Measurements from ENCODE around the gene THAP6. TPM values are rescaled to one million over a fixed set of nuclear protein-coding genes. Genes with fewer than 3 reads are reported as not detected.

THAP6 gene
- total and polyA plus RNA-seq, 2 donors (not counting 1 experiment from before 2014, with no cell fraction given): 8.9 to 38.3 TPM

DNA sequence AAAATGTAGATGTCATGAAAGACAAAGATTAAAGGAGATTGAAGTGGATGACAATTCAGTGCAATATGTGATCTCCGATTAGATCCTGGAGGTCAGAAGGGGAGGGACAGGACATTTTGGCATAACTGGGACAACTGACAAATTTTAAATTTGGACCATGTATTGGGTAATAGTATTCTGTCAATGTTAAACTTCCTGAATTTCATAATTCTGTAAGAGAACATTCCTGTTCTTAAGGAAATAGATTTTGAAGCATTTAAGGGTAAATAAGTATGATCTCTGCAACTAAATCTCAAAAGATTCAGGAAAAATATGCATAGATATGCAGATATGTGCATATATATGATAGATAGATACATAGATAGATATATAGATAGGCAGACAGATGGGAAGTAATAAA lies 52.6 kb downstream of the THAP6 start:
- Histone ChIP-seq H2AFZ (ENCODE audit: insufficient read depth, low read depth, low read length, poor library complexity, severe bottlenecking) (no peak overlapping the region), H3K4me1 (ENCODE audit: control insufficient read depth in 2 of 2, insufficient read depth in 2 of 2, low read length in 2 of 2) (peaks cover 0 to 4% of the 10 kb centered on the region in 2 donors), H3K27me3 (replicated peaks in 1 of 4; ENCODE audit: control extremely low read depth in 1 of 4, control insufficient read depth in 3 of 4, insufficient read depth in 4 of 4, low read length in 3 of 4) (no peaks in the 10 kb centered on the region), H3K4me3 (ENCODE audit: control extremely low read depth in 1 of 5, extremely low read depth in 1 of 5, insufficient read depth in 1 of 5, low read depth in 2 of 5, low read length in 4 of 5) (no peak overlapping the region), H4K20me1 (ENCODE audit: control insufficient read depth, insufficient read depth, low read length, poor library complexity, severe bottlenecking) (no peaks in the 10 kb centered on the region), H3K36me3 (replicated peaks in 1 of 2; ENCODE audit: control extremely low read depth in 1 of 2, control insufficient read depth in 1 of 2, extremely low read depth in 1 of 2, insufficient read depth in 2 of 2, low read length in 1 of 2) (no peaks in the 10 kb centered on the region), H3K4me2 (replicated peaks; ENCODE audit: low read depth, low read length, poor library complexity, severe bottlenecking) (no peak overlapping the region), H3K9me3 (ENCODE audit: control extremely low read depth in 1 of 3, control insufficient read depth in 2 of 3, insufficient read depth in 1 of 3, low read length in 2 of 3) (no peaks in the 10 kb centered on the region), H3K27ac (ENCODE audit: low read length in 2 of 2) (no peak overlapping the region), H3K9ac (ENCODE audit: low read length) (no peak overlapping the region), H3K79me2 (ENCODE audit: control insufficient read depth, insufficient read depth, low read length) (no peaks in the 10 kb centered on the region)
- peaks cover 5% of the 10 kb centered on the region for H3K4me1 Mint-ChIP-seq
- intact Hi-C loops (cut with micrococcal nuclease): no loop called here
- POLR2A ChIA-PET: no interaction called here
- H3K4me3 Mint-ChIP-seq: no peak overlapping the region
- H3K27ac Mint-ChIP-seq: no peak overlapping the region
- DNase-seq (no peak), ATAC-seq (ENCODE audit: low read depth) (no peak)
- CTCF ChIA-PET: interaction anchor here (0.6 kb wide), 1 partner anchor 173 kb away, joined by 3 read pairs; no protein-coding TSS in a partner anchor
- no peak for TF ChIP-seq EZH2 (IDR thresholded peaks at IDR 0.05; ENCODE audit: borderline replicate concordance, insufficient read depth, low read depth, low read length, poor library complexity, severe bottlenecking)
- TF ChIP-seq, protein P1, sequence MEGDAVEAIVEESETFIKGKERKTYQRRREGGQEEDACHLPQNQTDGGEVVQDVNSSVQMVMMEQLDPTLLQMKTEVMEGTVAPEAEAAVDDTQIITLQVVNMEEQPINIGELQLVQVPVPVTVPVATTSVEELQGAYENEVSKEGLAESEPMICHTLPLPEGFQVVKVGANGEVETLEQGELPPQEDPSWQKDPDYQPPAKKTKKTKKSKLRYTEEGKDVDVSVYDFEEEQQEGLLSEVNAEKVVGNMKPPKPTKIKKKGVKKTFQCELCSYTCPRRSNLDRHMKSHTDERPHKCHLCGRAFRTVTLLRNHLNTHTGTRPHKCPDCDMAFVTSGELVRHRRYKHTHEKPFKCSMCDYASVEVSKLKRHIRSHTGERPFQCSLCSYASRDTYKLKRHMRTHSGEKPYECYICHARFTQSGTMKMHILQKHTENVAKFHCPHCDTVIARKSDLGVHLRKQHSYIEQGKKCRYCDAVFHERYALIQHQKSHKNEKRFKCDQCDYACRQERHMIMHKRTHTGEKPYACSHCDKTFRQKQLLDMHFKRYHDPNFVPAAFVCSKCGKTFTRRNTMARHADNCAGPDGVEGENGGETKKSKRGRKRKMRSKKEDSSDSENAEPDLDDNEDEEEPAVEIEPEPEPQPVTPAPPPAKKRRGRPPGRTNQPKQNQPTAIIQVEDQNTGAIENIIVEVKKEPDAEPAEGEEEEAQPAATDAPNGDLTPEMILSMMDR (IDR thresholded peaks at IDR 0.05): no peak
- no peaks in the 10 kb centered on the region for H3K9me3 Mint-ChIP-seq (ENCODE audit: insufficient read depth)
- 100% methylated on average over 1 of the region's 1 CpG for WGBS (ENCODE audit: insufficient coverage)
- peaks cover 19% of the 10 kb centered on the region for H3K27me3 Mint-ChIP-seq

GRCh38 chr4:75567725-75568124 lies 53.5 kb downstream of the THAP6 start:
- Histone ChIP-seq H3K79me2 (ENCODE audit: control insufficient read depth, insufficient read depth, low read length) (no peaks in the 10 kb centered on the region), H3K4me3 (ENCODE audit: control extremely low read depth in 1 of 5, extremely low read depth in 1 of 5, insufficient read depth in 1 of 5, low read depth in 2 of 5, low read length in 4 of 5) (no peak overlapping the region), H3K4me1 (ENCODE audit: control insufficient read depth in 2 of 2, insufficient read depth in 2 of 2, low read length in 2 of 2) (peaks cover 0 to 4% of the 10 kb centered on the region in 2 donors), H3K27me3 (replicated peaks in 1 of 4; ENCODE audit: control extremely low read depth in 1 of 4, control insufficient read depth in 3 of 4, insufficient read depth in 4 of 4, low read length in 3 of 4) (no peaks in the 10 kb centered on the region), H4K20me1 (ENCODE audit: control insufficient read depth, insufficient read depth, low read length, poor library complexity, severe bottlenecking) (no peaks in the 10 kb centered on the region), H3K36me3 (replicated peaks in 1 of 2; ENCODE audit: control extremely low read depth in 1 of 2, control insufficient read depth in 1 of 2, extremely low read depth in 1 of 2, insufficient read depth in 2 of 2, low read length in 1 of 2) (no peaks in the 10 kb centered on the region), H3K9me3 (ENCODE audit: control extremely low read depth in 1 of 3, control insufficient read depth in 2 of 3, insufficient read depth in 1 of 3, low read length in 2 of 3) (no peaks in the 10 kb centered on the region), H2AFZ (ENCODE audit: insufficient read depth, low read depth, low read length, poor library complexity, severe bottlenecking) (no peak overlapping the region), H3K27ac (ENCODE audit: low read length in 2 of 2) (no peak overlapping the region), H3K4me2 (replicated peaks; ENCODE audit: low read depth, low read length, poor library complexity, severe bottlenecking) (no peak overlapping the region), H3K9ac (ENCODE audit: low read length) (no peak overlapping the region)
- no CpG with 5 or more reads among the region's 2 CpGs for WGBS (ENCODE audit: insufficient coverage)
- no peak overlapping the region for H3K4me3 Mint-ChIP-seq
- peaks cover 5% of the 10 kb centered on the region for H3K4me1 Mint-ChIP-seq
- ATAC-seq (ENCODE audit: low read depth) (no peak), DNase-seq (no peak)
- H3K9me3 Mint-ChIP-seq (ENCODE audit: insufficient read depth): no peaks in the 10 kb centered on the region
- ChIA-PET CTCF (interaction anchor here (0.5 to 0.7 kb wide), 2 partner anchors 280 to 690 kb away, joined by 4 read pairs; no protein-coding TSS in a partner anchor), POLR2A (no interaction called here)
- intact Hi-C loops (cut with micrococcal nuclease): no loop called here
- TF ChIP-seq, protein P1 (IDR thresholded peaks at IDR 0.05): no peak
- no peak for TF ChIP-seq EZH2 (IDR thresholded peaks at IDR 0.05; ENCODE audit: borderline replicate concordance, insufficient read depth, low read depth, low read length, poor library complexity, severe bottlenecking)
- no peak overlapping the region for H3K27ac Mint-ChIP-seq
- peaks cover 17% of the 10 kb centered on the region for H3K27me3 Mint-ChIP-seq

Other genes with a start within 250 kb of the THAP6 start
- 33.3 and 34.5 TPM in 2 replicates for gene RCHY1, start 70 bp upstream of the THAP6 start, total RNA-seq
- gene RCHY1, start 70 bp upstream of the THAP6 start, polyA plus RNA-seq: 19.7 and 19.8 TPM in 2 replicates
- 0.36 and 0.81 TPM in 2 replicates for gene ODAPH, start 41.6 kb downstream of the THAP6 start, total RNA-seq
- gene ODAPH, start 41.6 kb downstream of the THAP6 start, polyA plus RNA-seq: 0.09 TPM in 1 of 2 replicates, not detected in the other
- 0.27 and 0.81 TPM in 2 replicates for gene CDKL2, start 116.1 kb downstream of the THAP6 start, total RNA-seq
- not detected in 2 replicates for gene CDKL2, start 116.1 kb downstream of the THAP6 start, polyA plus RNA-seq
- gene G3BP2, start 158.9 kb downstream of the THAP6 start, total RNA-seq: 154 and 155 TPM in 2 replicates
- gene G3BP2, start 158.9 kb downstream of the THAP6 start, polyA plus RNA-seq: 33.0 and 133 TPM in 2 replicates
- gene USO1, start 210.1 kb downstream of the THAP6 start, total RNA-seq: 42.6 and 45.0 TPM in 2 replicates
- 12.3 and 22.9 TPM in 2 replicates for gene USO1, start 210.1 kb downstream of the THAP6 start, polyA plus RNA-seq